ENCODE measurements around the gene CNDP2. TPM values are rescaled to one million over a fixed set of nuclear protein-coding genes. Genes with fewer than 3 reads are reported as not detected.

CNDP2 gene
- total RNA-seq, 4 donors from 2014 or later: 37.5 to 48.9 (median 48.0) TPM

- Histone ChIP-seq H3K27me3 (peaks cover 68% of the 10 kb centered on the region), H3K36me3 (no peaks in the 10 kb centered on the region), H3K9me3 (no peaks in the 10 kb centered on the region), H3K4me3 (no peak overlapping the region), H3K4me1 (peaks cover 0 to 21% (median 3%) of the 10 kb centered on the region in 3 donors), H3K27ac (no peak overlapping the region)
- ATAC-seq: no peak
- TF ChIP-seq EP300 (IDR thresholded peaks at IDR 0.05) (no peak), POLR2AphosphoS5 (IDR thresholded peaks at IDR 0.05) (no peak), CTCF (IDR thresholded peaks at IDR 0.05) (no peak), POLR2A (IDR thresholded peaks at IDR 0.05) (no peak)
- 32 to 66% methylated on average over 3 to 6 of the region's 7 CpGs for WGBS, 2 donors (ENCODE audit: low coverage in 1 of 2)
Measured at GRCh38 chr18:74453016-74453566, 43.1 kb upstream of the CNDP2 start.

GRCh38 chr18:74453642-74454198, 42.4 kb upstream of the CNDP2 start:
- 79 to 86% methylated on average over 4 to 5 of the region's 6 CpGs for WGBS, 2 donors (ENCODE audit: low coverage in 1 of 2)

GRCh38 chr18:74454279-74454751, 41.8 kb upstream of the CNDP2 start:
- H3K27me3 ChIP-seq: peaks cover 71% of the 10 kb centered on the region
- no peak overlapping the region for H3K27ac ChIP-seq
- no peak for TF ChIP-seq POLR2AphosphoS5 (IDR thresholded peaks at IDR 0.05)
- no peak for TF ChIP-seq EP300 (IDR thresholded peaks at IDR 0.05)
- TF ChIP-seq CTCF (IDR thresholded peaks at IDR 0.05): no peak
- TF ChIP-seq POLR2A (IDR thresholded peaks at IDR 0.05): no peak
- H3K4me3 ChIP-seq: no peak overlapping the region
- no peak for ATAC-seq
- peaks cover 0 to 21% (median 3%) of the 10 kb centered on the region in 3 donors for H3K4me1 ChIP-seq
- no peaks in the 10 kb centered on the region for H3K36me3 ChIP-seq
- WGBS, 2 donors (ENCODE audit: low coverage in 1 of 2): 96 to 100% methylated on average over 2 to 3 of the region's 9 CpGs
- H3K9me3 ChIP-seq: no peaks in the 10 kb centered on the region

More at GRCh38 chr18:74453642-74454198, 42.4 kb upstream of the CNDP2 start:
- H3K9me3 ChIP-seq: no peaks in the 10 kb centered on the region
- H3K4me1 ChIP-seq: peaks cover 0 to 21% (median 3%) of the 10 kb centered on the region in 3 donors
- H3K4me3 ChIP-seq: no peak overlapping the region
- ATAC-seq: no peak
- H3K27me3 ChIP-seq: peaks cover 70% of the 10 kb centered on the region
- no peak for TF ChIP-seq POLR2AphosphoS5 (IDR thresholded peaks at IDR 0.05)
- no peak for TF ChIP-seq EP300 (IDR thresholded peaks at IDR 0.05)
- TF ChIP-seq POLR2A (IDR thresholded peaks at IDR 0.05): no peak
- H3K36me3 ChIP-seq: no peaks in the 10 kb centered on the region
- no peak overlapping the region for H3K27ac ChIP-seq

DNA sequence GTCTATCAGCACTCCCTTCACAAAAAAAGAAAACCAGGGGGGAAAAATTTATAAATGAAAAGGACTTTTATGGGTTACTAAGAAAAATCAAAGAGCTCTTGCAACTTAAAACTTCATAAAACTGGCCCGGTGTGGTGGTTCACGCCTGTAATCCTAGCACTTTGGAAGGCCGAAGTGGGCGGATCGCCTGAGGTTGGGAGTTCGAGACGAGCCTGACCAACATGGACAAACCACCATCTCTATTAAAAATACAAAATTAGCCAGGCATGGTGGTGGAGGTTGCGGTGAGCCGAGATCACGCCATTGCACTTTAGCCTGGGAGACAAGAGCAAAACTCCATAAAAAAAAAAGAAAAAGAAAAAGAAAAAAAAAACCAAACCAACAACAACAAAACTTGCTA, 40.8 kb upstream of the CNDP2 start:
- Histone ChIP-seq H3K36me3 (no peaks in the 10 kb centered on the region), H3K9me3 (no peaks in the 10 kb centered on the region), H3K4me1 (peaks cover 0 to 21% (median 3%) of the 10 kb centered on the region in 3 donors), H3K4me3 (no peak overlapping the region), H3K27ac (no peak overlapping the region), H3K27me3 (peaks cover 78% of the 10 kb centered on the region)
- no peak for TF ChIP-seq POLR2AphosphoS5 (IDR thresholded peaks at IDR 0.05)
- TF ChIP-seq EP300 (IDR thresholded peaks at IDR 0.05): no peak
- TF ChIP-seq CTCF (IDR thresholded peaks at IDR 0.05): no peak
- no peak for TF ChIP-seq POLR2A (IDR thresholded peaks at IDR 0.05)
- WGBS, 2 donors (ENCODE audit: low coverage in 1 of 2): 87 to 95% methylated on average over 3 to 10 of the region's 10 CpGs
- no peak for ATAC-seq

GRCh38 chr18:74456017-74456348, 40.2 kb upstream of the CNDP2 start:
- WGBS, 2 donors (ENCODE audit: low coverage in 1 of 2): 9 to 10% methylated on average over 7 of the region's 7 CpGs
- peaks cover 75% of the 10 kb centered on the region for H3K27me3 ChIP-seq
- H3K27ac ChIP-seq: no peak overlapping the region
- H3K36me3 ChIP-seq: no peaks in the 10 kb centered on the region
- peak overlapping the region in 1 of 2 donors; percentile 50 for H3K4me3 ChIP-seq
- TF ChIP-seq POLR2A (IDR thresholded peaks at IDR 0.05) (no peak), POLR2AphosphoS5 (IDR thresholded peaks at IDR 0.05) (no peak), EP300 (IDR thresholded peaks at IDR 0.05) (no peak), CTCF (IDR thresholded peaks at IDR 0.05) (no peak)
- H3K9me3 ChIP-seq: no peaks in the 10 kb centered on the region
- no peak for ATAC-seq
- peaks cover 0 to 21% (median 3%) of the 10 kb centered on the region in 3 donors for H3K4me1 ChIP-seq
